GM19463 (cell line): ENCODE measurements around the gene IQCB1.
A peak's percentile ranks its signal among the peaks of the same experiment; 100 is the strongest.
"Not testable (repeated sequence)": the region's sequence is repeated elsewhere in the genome, so short reads cannot be mapped to it uniquely, and the experiment has no call there.

Source experiments
- ATAC-seq: cut with Tn5 transposase; IDR thresholded peaks from one replicate; pipeline ENCODE4 v1.9.1; 2021; ENCODE audit warnings: mild to moderate bottlenecking, moderate library complexity; ENCODE audit not compliant: unreplicated experiment

Gene IQCB1

GRCh38 chr3:121748680-121749275, 86.1 kb downstream of the IQCB1 start:
- peak; percentile 8 for ATAC-seq

GRCh38 chr3:121747976-121748375, 86.9 kb downstream of the IQCB1 start:
- no peak for ATAC-seq

GRCh38 chr3:121743106-121743505, 91.8 kb downstream of the IQCB1 start:
- ATAC-seq, result not testable (repeated sequence)

GRCh38 chr3:121740896-121741295, 94.0 kb downstream of the IQCB1 start:
- ATAC-seq, result no peak

- ATAC-seq, result no peak
Measured at GRCh38 chr3:121739902-121740301, 95.0 kb downstream of the IQCB1 start.

GRCh38 chr3:121737644-121738043, 97.2 kb downstream of the IQCB1 start:
- ATAC-seq, result no peak

GRCh38 chr3:121736112-121736511, 98.7 kb downstream of the IQCB1 start:
- ATAC-seq, result no peak

GRCh38 chr3:121735047-121735696, 99.7 kb downstream of the IQCB1 start:
- peak; percentile 97 for ATAC-seq

- no peak for ATAC-seq
Measured at GRCh38 chr3:121730940-121731687, 103.7 kb downstream of the IQCB1 start.

GRCh38 chr3:121724130-121724529, 110.7 kb downstream of the IQCB1 start:
- ATAC-seq, result peak; percentile 93

- no peak for ATAC-seq
Measured at GRCh38 chr3:121723485-121723884, 111.4 kb downstream of the IQCB1 start.

- ATAC-seq, result no peak
Measured at GRCh38 chr3:121722411-121722810, 112.4 kb downstream of the IQCB1 start.

GRCh38 chr3:121720163-121720562, 114.7 kb downstream of the IQCB1 start:
- no peak for ATAC-seq
